HEK293 (cell line): ENCODE results near the gene TTLL4.

Experiments
- CTCF ChIP-seq: fragments of 450-650 bp; formaldehyde crosslinking; IDR thresholded peaks from 2 replicates; pipeline ENCODE4 v1.5.1; 2016; ENCODE audit warnings: missing biosample characterization, missing genetic modification characterization
- TSHZ1 ChIP-seq: fragments of 450-650 bp; formaldehyde crosslinking; IDR thresholded peaks from 2 replicates; pipeline ENCODE4 v1.5.1; 2016; ENCODE audit warnings: missing biosample characterization, missing genetic modification characterization, borderline replicate concordance
- ZNF302 ChIP-seq: fragments of 450-650 bp; formaldehyde crosslinking; IDR thresholded peaks from 2 replicates; pipeline ENCODE4 v1.5.1; 2016; ENCODE audit warnings: missing biosample characterization, missing genetic modification characterization, low read depth

GRCh38 chr2:218713922-218714321 is 3.3 kb downstream of the TTLL4 start:
- no peak for TF ChIP-seq TSHZ1 (tag by site-specific recombination)
- TF ChIP-seq CTCF: no peak
- no peak for TF ChIP-seq ZNF302 (tag by site-specific recombination)
